ENCODE results near the gene C8B. TPM values are rescaled to one million over a fixed set of nuclear protein-coding genes. Genes with fewer than 3 reads are reported as not detected.

The C8B gene
- total RNA-seq, 3 donors from 2014 or later = not detected

DNA sequence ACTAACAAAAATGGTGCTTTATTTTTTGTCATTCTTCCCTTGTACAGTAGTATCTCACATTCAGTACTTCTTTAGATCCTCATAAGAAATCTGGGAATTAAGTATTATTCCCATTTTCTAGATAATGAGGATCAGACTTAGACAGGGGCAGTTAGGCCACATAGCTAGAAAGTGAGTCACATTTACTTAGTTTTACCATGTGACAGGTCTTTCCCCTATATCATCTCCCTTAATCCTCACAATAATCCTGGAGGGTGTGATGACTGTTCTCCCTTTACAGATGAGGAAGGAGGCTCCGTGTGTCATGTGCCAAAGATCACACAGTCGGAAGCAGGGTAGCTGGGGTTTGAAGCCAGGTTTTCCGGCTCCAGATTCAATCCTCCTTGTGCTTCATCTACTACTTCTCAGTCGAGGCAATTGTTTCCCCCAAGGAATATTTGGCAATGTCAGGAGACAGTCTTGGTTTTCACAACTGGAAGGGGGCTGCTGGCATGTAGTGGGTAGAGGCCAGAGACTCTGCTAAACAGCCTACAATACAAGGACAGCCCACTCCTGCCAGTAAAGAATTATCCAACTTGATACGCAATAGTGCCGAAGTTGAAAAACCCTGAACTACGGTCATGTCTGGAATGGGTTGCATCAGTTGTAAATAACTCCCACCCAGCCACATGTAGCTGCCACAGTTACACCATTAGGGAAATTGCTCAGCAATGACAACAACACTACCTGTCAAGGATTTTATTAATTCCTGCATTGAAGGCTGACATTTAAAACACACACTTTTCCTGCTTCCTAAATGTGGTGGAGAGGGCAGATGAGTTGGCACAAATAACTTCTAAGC lies 54.5 kb downstream of the C8B start:
- no peaks in the 10 kb centered on the region for H3K4me1 Mint-ChIP-seq (ENCODE audit: low read depth)
- ATAC-seq (no peak), DNase-seq (no peak)
- H3K27me3 Mint-ChIP-seq (ENCODE audit: low read depth) = peaks cover 2% of the 10 kb centered on the region
- no peak overlapping the region for H3K4me3 Mint-ChIP-seq
- H3K36me3 Mint-ChIP-seq (ENCODE audit: insufficient read depth) = no peaks in the 10 kb centered on the region
- H3K9me3 Mint-ChIP-seq = no peaks in the 10 kb centered on the region

- H3K9me3 Mint-ChIP-seq = no peaks in the 10 kb centered on the region
- peaks cover 2% of the 10 kb centered on the region for H3K27me3 Mint-ChIP-seq (ENCODE audit: low read depth)
- H3K36me3 Mint-ChIP-seq (ENCODE audit: insufficient read depth) = no peaks in the 10 kb centered on the region
- ATAC-seq = no peak
- DNase-seq = no peak
- H3K4me3 Mint-ChIP-seq = no peak overlapping the region
- no peaks in the 10 kb centered on the region for H3K4me1 Mint-ChIP-seq (ENCODE audit: low read depth)
Observed at GRCh38 chr1:56910441-56910985, 55.3 kb downstream of the C8B start.

DNA sequence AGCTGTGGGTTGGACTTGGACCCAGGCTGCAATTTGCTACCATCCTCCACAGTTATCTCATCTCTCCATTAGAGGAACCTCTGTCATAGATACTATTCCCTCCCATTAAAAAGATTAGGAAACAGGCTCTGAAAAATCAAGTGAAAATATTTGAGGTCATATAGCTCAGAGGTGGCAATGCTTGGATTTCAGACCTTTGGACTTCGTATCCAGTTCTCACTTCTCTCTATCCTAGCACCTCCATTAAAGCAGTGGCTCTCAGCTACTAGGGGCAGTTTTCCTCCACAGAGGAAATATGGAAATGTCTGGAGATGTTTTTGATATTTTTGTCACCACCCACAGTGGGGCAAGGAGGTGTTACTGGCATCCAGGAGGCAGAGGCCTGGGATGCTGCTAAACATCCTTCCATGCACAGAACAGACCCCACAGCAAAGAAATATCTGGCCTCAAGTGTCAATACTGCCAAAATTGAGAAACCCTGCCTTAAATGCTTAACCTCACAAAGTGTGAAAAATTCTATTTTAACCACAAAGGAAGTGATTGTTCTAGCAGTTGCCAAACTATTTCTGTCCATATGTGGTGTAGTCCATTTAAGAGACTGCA lies 57.1 kb downstream of the C8B start:
- H3K9me3 Mint-ChIP-seq = no peaks in the 10 kb centered on the region
- DNase-seq (no peak), ATAC-seq (no peak)
- no peak overlapping the region for H3K4me3 Mint-ChIP-seq
- H3K27me3 Mint-ChIP-seq (ENCODE audit: low read depth) = peaks cover 6% of the 10 kb centered on the region
- no peaks in the 10 kb centered on the region for H3K4me1 Mint-ChIP-seq (ENCODE audit: low read depth)
- no peaks in the 10 kb centered on the region for H3K36me3 Mint-ChIP-seq (ENCODE audit: insufficient read depth)

DNA sequence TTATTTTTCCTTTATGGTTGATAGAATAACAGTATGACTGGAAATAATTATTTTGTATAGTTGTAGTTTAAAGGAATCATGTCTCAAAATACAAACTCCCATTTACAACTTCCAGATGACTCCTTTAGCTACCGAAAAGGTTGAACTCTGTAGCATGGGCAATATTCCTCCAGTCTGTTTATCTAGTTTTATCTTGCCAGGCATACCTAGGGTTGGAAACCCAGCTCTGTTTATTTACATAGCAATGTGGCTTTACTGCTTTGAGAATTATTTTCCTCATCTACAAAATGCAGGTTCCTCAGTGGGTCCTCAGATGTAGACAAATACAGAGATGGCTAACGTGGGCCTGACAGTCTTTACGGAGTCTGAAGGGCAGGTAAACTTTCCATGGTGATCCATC lies 60.1 kb downstream of the C8B start:
- H3K4me3 Mint-ChIP-seq = no peak overlapping the region
- no peaks in the 10 kb centered on the region for H3K36me3 Mint-ChIP-seq (ENCODE audit: insufficient read depth)
- ATAC-seq (no peak), DNase-seq (no peak)
- peaks cover 4% of the 10 kb centered on the region for H3K27me3 Mint-ChIP-seq (ENCODE audit: low read depth)
- no peaks in the 10 kb centered on the region for H3K4me1 Mint-ChIP-seq (ENCODE audit: low read depth)
- H3K9me3 Mint-ChIP-seq = no peaks in the 10 kb centered on the region

DNA sequence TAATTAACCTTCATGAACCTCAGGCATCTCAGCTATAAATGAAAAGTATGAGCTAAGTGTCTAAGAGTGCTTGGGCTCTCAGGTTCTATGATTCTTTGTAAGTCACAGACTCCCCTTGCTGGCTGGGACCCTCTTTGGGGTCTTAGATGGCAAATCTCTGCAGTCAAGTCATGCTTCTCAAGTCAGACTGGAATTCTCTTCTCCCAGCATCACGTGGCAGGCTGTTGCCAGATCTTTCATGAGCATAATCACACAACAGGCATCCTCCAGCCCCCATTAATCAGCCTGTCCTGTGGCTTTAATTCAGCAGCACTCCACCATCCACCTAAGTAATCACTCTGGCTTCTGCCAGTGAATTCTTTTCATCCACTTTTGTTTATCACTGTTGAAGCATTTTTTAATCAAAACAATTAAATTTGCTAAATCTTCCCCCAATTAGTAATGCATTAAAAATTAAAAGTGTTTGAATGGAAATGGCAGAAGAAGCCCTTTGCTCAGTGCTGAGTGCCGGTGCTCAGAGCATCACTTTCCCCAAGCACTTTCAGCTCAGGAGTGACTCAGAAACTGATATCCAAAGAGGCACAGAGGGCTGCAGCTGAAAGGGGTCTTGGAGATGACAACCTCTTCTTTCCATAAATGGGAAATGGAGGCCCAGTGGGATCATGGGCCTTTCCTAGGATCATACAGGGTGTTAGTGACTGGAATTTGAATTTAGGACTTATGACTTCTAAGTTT lies 61.0 kb downstream of the C8B start:
- Mint-ChIP-seq H3K27me3 (ENCODE audit: low read depth) (peaks cover 4% of the 10 kb centered on the region), H3K4me3 (no peak overlapping the region), H3K4me1 (ENCODE audit: low read depth) (no peaks in the 10 kb centered on the region), H3K9me3 (no peaks in the 10 kb centered on the region), H3K36me3 (ENCODE audit: insufficient read depth) (no peaks in the 10 kb centered on the region)
- DNase-seq = no peak
- ATAC-seq = no peak

DNA sequence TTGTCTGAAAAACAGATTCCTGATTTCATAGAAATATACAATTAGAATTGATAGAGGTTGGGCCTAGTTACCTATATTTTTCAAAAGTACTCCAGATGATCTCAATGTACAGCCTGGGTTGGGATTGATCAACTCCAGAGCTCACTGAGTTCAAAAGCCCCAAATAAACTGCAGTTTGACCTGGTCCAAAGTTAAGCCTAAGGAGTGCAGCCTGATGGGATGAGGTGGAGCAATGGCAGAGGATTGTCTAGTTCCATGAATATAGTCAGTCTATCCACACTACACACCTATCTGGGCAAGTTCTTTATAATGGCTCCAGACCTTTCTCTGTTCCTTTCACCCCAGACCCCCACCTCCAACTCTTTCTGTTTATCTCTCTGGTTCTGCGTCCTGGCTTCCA lies 62.0 kb downstream of the C8B start:
- ATAC-seq (no peak), DNase-seq (no peak)
- Mint-ChIP-seq H3K36me3 (ENCODE audit: insufficient read depth) (no peaks in the 10 kb centered on the region), H3K4me1 (ENCODE audit: low read depth) (no peaks in the 10 kb centered on the region), H3K4me3 (no peak overlapping the region), H3K9me3 (no peaks in the 10 kb centered on the region), H3K27me3 (ENCODE audit: low read depth) (peaks cover 4% of the 10 kb centered on the region)

DNA sequence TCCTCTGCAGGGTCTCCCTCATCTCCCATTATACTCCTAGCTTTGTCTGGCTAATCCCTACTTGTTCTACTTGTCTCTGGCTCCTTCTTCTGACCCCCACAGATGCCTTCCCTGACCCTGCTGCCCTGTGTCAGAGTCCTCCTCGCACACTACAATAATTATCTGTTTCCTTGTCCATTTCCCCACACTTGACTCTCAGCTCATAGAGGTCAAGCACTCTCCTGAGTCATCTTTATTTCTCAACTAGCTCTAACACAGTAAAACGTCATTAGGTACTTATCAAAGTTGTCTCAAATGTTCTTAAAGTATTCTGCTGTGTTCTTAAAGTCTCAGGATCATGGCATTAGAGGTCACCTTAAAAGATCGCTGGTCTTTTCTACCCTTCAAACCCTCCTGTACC lies 64.1 kb downstream of the C8B start:
- Mint-ChIP-seq H3K4me3 (no peak overlapping the region), H3K36me3 (ENCODE audit: insufficient read depth) (no peaks in the 10 kb centered on the region), H3K27me3 (ENCODE audit: low read depth) (peaks cover 6% of the 10 kb centered on the region), H3K4me1 (ENCODE audit: low read depth) (no peaks in the 10 kb centered on the region), H3K9me3 (no peaks in the 10 kb centered on the region)
- no peak for DNase-seq
- no peak for ATAC-seq

- DNase-seq (no peak), ATAC-seq (no peak)
- Mint-ChIP-seq H3K4me3 (no peak overlapping the region), H3K4me1 (ENCODE audit: low read depth) (no peaks in the 10 kb centered on the region), H3K36me3 (ENCODE audit: insufficient read depth) (no peaks in the 10 kb centered on the region), H3K27me3 (ENCODE audit: low read depth) (peaks cover 3% of the 10 kb centered on the region), H3K9me3 (no peaks in the 10 kb centered on the region)
Observed at GRCh38 chr1:56898879-56899278, 66.9 kb downstream of the C8B start.

DNA sequence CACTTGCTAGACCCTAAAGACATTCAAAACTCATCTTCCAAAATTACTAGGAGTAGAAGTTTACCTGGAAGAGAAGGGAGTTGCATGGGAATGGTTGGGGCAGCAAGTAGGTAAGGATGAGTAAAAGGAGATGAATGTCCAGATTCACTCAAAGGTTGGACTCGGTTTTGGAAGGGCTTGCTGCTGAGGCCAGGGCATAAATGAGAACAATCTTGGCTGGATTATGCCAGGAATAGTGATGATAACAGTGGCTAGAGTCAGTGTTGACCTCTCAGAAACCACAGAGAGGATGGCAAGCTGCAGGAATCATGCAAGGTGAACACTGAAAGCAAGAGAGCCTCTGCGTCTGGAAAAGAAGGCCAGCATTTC lies 67.8 kb downstream of the C8B start:
- Mint-ChIP-seq H3K27me3 (ENCODE audit: low read depth) (peaks cover 2% of the 10 kb centered on the region), H3K4me3 (no peak overlapping the region), H3K36me3 (ENCODE audit: insufficient read depth) (no peaks in the 10 kb centered on the region), H3K4me1 (ENCODE audit: low read depth) (no peaks in the 10 kb centered on the region), H3K9me3 (no peaks in the 10 kb centered on the region)
- no peak for DNase-seq
- ATAC-seq = no peak

GRCh38 chr1:56897150-56898004 lies 68.4 kb downstream of the C8B start:
- H3K4me1 Mint-ChIP-seq (ENCODE audit: low read depth) = no peaks in the 10 kb centered on the region
- H3K4me3 Mint-ChIP-seq = no peak overlapping the region
- no peaks in the 10 kb centered on the region for H3K36me3 Mint-ChIP-seq (ENCODE audit: insufficient read depth)
- H3K9me3 Mint-ChIP-seq = no peaks in the 10 kb centered on the region
- H3K27me3 Mint-ChIP-seq (ENCODE audit: low read depth) = peaks cover 2% of the 10 kb centered on the region
- ATAC-seq (no peak), DNase-seq (no peak)

- Mint-ChIP-seq H3K9me3 (no peaks in the 10 kb centered on the region), H3K27me3 (ENCODE audit: low read depth) (peaks cover 2% of the 10 kb centered on the region), H3K4me3 (no peak overlapping the region), H3K36me3 (ENCODE audit: insufficient read depth) (no peaks in the 10 kb centered on the region), H3K4me1 (ENCODE audit: low read depth) (no peaks in the 10 kb centered on the region)
- DNase-seq = no peak
- ATAC-seq = no peak
Observed at GRCh38 chr1:56894014-56894413, 71.8 kb downstream of the C8B start.

GRCh38 chr1:56890229-56890628 lies 75.6 kb downstream of the C8B start:
- ATAC-seq (no peak), DNase-seq (no peak)
- Mint-ChIP-seq H3K9me3 (no peaks in the 10 kb centered on the region), H3K27me3 (ENCODE audit: low read depth) (no peaks in the 10 kb centered on the region), H3K4me1 (ENCODE audit: low read depth) (no peaks in the 10 kb centered on the region), H3K4me3 (no peak overlapping the region), H3K36me3 (ENCODE audit: insufficient read depth) (no peaks in the 10 kb centered on the region)

GRCh38 chr1:56881417-56881816 lies 84.4 kb downstream of the C8B start:
- ATAC-seq (peak; percentile 40 to 56), DNase-seq (no peak)
- Mint-ChIP-seq H3K36me3 (ENCODE audit: insufficient read depth) (no peaks in the 10 kb centered on the region), H3K9me3 (no peaks in the 10 kb centered on the region), H3K27me3 (ENCODE audit: low read depth) (peaks cover 2% of the 10 kb centered on the region), H3K4me3 (no peak overlapping the region), H3K4me1 (ENCODE audit: low read depth) (no peaks in the 10 kb centered on the region)

DNA sequence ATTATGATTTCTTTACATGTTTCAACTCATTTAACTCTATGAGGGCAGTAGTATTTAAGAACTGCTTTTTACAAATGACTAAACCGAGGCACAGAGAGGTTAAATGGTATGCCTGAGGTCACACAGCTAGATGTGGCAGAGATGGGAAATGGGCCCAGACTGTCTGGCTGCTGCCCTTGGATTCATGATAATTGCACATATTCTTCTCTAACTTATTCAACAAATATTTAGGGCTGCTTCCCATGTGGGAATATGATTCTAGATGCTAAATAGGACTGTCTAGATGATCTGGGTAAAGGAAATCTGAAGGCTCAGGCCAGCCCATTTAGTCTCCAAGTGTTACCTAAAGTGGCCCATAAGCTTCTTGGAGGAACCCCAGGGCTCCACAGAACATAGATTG lies 85.0 kb downstream of the C8B start:
- no peaks in the 10 kb centered on the region for H3K36me3 Mint-ChIP-seq (ENCODE audit: insufficient read depth)
- no peaks in the 10 kb centered on the region for H3K9me3 Mint-ChIP-seq
- ATAC-seq (no peak), DNase-seq (no peak)
- no peak overlapping the region for H3K4me3 Mint-ChIP-seq
- peaks cover 2% of the 10 kb centered on the region for H3K27me3 Mint-ChIP-seq (ENCODE audit: low read depth)
- no peaks in the 10 kb centered on the region for H3K4me1 Mint-ChIP-seq (ENCODE audit: low read depth)
